Measurements from ENCODE around the gene BBS9. TPM values are rescaled to one million over a fixed set of nuclear protein-coding genes. Genes with fewer than 3 reads are reported as not detected.

BBS9 gene
- total RNA-seq, 4 donors from 2014 or later, result 22.0 to 72.5 (median 35.9) TPM

DNA sequence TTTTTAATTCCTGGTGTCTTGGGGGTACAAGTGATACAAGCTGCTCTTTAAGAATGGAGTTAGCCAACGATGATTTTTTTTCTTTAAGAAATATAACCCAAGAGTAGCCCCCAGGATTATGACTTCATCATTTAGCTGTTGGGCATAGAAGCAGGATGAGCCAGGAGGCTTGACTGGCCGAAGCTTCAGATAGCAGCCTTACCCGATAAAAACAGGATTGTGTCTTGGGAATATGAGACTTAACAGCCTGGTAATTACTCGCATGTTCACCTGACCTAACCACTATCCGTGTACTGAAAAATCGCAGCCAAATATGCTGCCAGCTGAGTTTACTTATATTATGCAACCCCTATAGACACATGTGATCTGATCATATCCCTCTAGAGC is 430.0 kb downstream of the BBS9 start:
- no peaks in the 10 kb centered on the region for H3K36me3 ChIP-seq
- no peaks in the 10 kb centered on the region for H3K27me3 ChIP-seq
- H3K4me3 ChIP-seq, result no peak overlapping the region
- TF ChIP-seq EP300 (IDR thresholded peaks at IDR 0.05), result no peak
- TF ChIP-seq, protein P1, sequence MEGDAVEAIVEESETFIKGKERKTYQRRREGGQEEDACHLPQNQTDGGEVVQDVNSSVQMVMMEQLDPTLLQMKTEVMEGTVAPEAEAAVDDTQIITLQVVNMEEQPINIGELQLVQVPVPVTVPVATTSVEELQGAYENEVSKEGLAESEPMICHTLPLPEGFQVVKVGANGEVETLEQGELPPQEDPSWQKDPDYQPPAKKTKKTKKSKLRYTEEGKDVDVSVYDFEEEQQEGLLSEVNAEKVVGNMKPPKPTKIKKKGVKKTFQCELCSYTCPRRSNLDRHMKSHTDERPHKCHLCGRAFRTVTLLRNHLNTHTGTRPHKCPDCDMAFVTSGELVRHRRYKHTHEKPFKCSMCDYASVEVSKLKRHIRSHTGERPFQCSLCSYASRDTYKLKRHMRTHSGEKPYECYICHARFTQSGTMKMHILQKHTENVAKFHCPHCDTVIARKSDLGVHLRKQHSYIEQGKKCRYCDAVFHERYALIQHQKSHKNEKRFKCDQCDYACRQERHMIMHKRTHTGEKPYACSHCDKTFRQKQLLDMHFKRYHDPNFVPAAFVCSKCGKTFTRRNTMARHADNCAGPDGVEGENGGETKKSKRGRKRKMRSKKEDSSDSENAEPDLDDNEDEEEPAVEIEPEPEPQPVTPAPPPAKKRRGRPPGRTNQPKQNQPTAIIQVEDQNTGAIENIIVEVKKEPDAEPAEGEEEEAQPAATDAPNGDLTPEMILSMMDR (IDR thresholded peaks at IDR 0.05), result no peak
- no peak for TF ChIP-seq POLR2A (IDR thresholded peaks at IDR 0.05)
- H3K27ac ChIP-seq, result no peak overlapping the region
- 79 to 81% methylated on average over 6 of the region's 6 CpGs for WGBS, 2 donors
- H3K4me1 ChIP-seq, result no peaks in the 10 kb centered on the region
- H3K9me3 ChIP-seq, result no peaks in the 10 kb centered on the region
- no peak for DNase-seq (ENCODE audit: low spot score in 2 of 2)

DNA sequence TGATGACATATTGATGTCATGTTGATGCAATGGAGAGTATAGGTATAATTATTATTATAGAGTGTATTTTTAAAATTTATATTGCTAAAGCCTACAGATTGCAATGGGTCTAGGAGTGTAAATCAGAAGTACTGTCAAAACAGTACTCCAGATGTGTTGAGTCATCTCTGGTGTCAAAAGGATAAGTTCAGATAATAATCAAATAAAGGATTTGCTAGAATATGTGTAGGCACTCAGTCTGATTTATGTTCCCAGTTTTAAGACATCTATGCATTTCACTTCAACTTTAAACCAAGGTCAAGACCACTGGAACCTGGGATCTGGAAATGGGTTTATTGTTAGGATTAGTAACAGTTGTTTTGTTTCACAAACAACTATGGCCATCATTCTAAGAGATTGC is 433.6 kb downstream of the BBS9 start:
- Histone ChIP-seq H3K4me3 (no peak overlapping the region), H3K36me3 (peaks cover 0 to 1% (median 0%) of the 10 kb centered on the region in 3 donors), H3K27ac (no peak overlapping the region), H3K27me3 (no peaks in the 10 kb centered on the region), H3K4me1 (no peaks in the 10 kb centered on the region), H3K9me3 (no peaks in the 10 kb centered on the region)
- no peak for DNase-seq (ENCODE audit: low spot score in 2 of 2)
- no peak for TF ChIP-seq EP300 (IDR thresholded peaks at IDR 0.05)
- no peak for TF ChIP-seq POLR2A (IDR thresholded peaks at IDR 0.05)
- TF ChIP-seq, protein P1 (IDR thresholded peaks at IDR 0.05), result no peak

DNA sequence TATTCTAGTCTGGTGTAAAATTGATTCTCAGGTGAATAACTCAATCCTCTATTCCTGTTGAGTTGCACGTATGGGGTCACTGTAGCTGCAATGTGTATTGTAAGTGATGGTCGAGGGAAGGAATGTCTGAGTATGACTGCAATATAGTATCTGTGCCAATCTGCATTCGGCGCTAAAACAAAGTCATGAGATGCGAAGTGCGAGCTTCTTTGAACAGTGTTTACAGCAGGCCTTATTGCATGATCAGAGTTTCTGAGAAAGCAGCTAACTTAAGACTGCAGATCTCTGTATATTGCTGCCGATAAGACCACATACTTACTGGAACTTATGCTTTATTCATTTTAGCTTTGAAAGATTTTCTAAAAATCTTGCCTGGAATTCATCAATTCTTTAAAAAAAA is 434.3 kb downstream of the BBS9 start:
- WGBS, 2 donors, result 72 to 90% methylated on average over 7 of the region's 7 CpGs
- H3K27ac ChIP-seq, result no peak overlapping the region
- DNase-seq (ENCODE audit: low spot score in 2 of 2), result no peak
- no peak for TF ChIP-seq POLR2A (IDR thresholded peaks at IDR 0.05)
- TF ChIP-seq, protein P1 (IDR thresholded peaks at IDR 0.05), result no peak
- TF ChIP-seq EP300 (IDR thresholded peaks at IDR 0.05), result no peak
- H3K4me3 ChIP-seq, result no peak overlapping the region
- no peaks in the 10 kb centered on the region for H3K27me3 ChIP-seq
- peaks cover 0 to 6% (median 0%) of the 10 kb centered on the region in 3 donors for H3K36me3 ChIP-seq
- no peaks in the 10 kb centered on the region for H3K4me1 ChIP-seq
- H3K9me3 ChIP-seq, result no peaks in the 10 kb centered on the region

DNA sequence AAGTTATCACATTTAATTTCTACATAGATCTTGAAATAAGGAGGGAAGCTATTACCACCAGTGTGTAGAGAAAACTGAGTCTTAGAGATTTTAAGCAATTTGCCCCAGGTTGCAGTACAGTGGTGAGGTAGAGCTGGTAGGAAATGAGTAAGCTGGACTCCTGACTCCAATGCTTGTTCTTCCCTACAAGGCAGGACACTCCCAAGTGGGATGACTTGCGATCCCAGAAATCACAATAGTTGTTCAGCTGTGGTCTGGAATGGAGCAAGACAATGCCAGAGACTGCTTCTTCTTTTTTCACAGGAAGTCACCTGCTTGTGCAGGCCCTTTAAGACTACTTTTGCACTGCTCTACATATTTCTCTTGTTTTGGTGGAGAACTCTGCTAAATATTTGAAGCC is 448.8 kb downstream of the BBS9 start:
- Histone ChIP-seq H3K4me1 (peaks cover 0 to 16% (median 3%) of the 10 kb centered on the region in 4 donors), H3K27me3 (no peaks in the 10 kb centered on the region), H3K36me3 (peaks cover 0 to 1% (median 0%) of the 10 kb centered on the region in 3 donors), H3K4me3 (no peak overlapping the region), H3K27ac (no peak overlapping the region), H3K9me3 (no peaks in the 10 kb centered on the region)
- TF ChIP-seq, protein P1 (IDR thresholded peaks at IDR 0.05), result no peak
- TF ChIP-seq EP300 (IDR thresholded peaks at IDR 0.05) (no peak), POLR2A (IDR thresholded peaks at IDR 0.05) (no peak)
- DNase-seq (ENCODE audit: low spot score in 2 of 2), result no peak
- 81 to 86% methylated on average over 1 of the region's 1 CpG for WGBS, 2 donors

DNA sequence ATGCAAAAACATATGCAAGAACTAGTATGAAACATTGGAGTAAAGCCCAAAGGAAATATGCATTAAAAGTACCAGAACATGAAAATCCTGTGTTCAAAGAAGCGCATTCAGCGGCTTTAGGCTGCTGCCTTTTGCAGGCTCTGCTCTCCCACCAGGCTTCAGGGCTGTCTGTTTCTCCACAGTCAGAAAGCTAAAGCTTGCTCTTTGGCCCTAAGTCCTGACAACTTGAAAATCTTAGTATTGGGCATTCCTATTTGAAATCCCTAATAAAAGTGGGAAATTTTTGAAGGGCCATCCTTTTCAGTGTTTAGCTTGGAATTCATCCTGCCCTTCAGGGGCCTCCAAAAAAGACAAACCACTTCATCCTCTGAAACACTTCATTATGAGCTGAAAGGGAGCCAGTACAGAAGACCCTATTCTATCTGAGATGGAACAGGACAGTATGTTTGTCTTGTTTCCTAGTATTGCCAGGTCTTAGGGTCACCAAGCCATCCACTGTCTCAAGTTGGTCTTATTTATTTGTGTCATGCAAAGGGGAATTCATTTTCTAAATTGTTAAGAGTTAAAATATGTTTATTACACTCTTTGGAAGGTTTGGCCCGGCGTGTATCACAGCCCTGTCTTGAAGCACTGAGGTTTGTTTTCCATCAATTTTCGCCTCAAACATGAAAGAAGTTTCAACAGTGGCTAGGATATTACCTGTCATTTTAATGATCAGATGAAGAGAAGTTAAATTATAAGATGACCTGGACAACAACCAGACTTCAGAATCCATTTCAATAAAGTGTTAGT is 449.7 kb downstream of the BBS9 start:
- Histone ChIP-seq H3K27ac (no peak overlapping the region), H3K4me3 (no peak overlapping the region)
- WGBS, 2 donors, result 73 to 87% methylated on average over 5 of the region's 5 CpGs

More for the DNA sequence above, 449.7 kb downstream of the BBS9 start:
- Histone ChIP-seq H3K36me3 (no peaks in the 10 kb centered on the region), H3K9me3 (no peaks in the 10 kb centered on the region), H3K4me1 (peaks cover 0 to 16% (median 3%) of the 10 kb centered on the region in 4 donors), H3K27me3 (no peaks in the 10 kb centered on the region)
- no peak for TF ChIP-seq EP300 (IDR thresholded peaks at IDR 0.05)
- TF ChIP-seq, protein P1 (IDR thresholded peaks at IDR 0.05), result no peak
- no peak for TF ChIP-seq POLR2A (IDR thresholded peaks at IDR 0.05)
- no peak for DNase-seq (ENCODE audit: low spot score in 2 of 2)

Data from tibial nerve (tissue), 4 donors.